HG03571 (cell line): ENCODE data around the gene ZCCHC18.
"Not testable (repeated sequence)": the region's sequence is repeated elsewhere in the genome, so short reads cannot be mapped to it uniquely, and the experiment has no call there.

Source experiments
- ATAC-seq: cut with Tn5 transposase; IDR thresholded peaks from one replicate; pipeline ENCODE4 v1.9.1; 2021; ENCODE audit not compliant: unreplicated experiment

ZCCHC18 gene

GRCh38 chrX:104112326-104112951, at the start of gene ZCCHC18:
Gene ZCCHC18, plus strand, starts transcription at chrX:104112523. Its CDS starts 1,589 bp downstream, at chrX:104114112.
- peak; percentile 70 for ATAC-seq

GRCh38 chrX:104062636-104063035, 49.7 kb upstream of the ZCCHC18 start:
- ATAC-seq, result not testable (repeated sequence)

- peak; percentile 99 for ATAC-seq
Observed at GRCh38 chrX:104075778-104076445, 36.4 kb upstream of the ZCCHC18 start, which contains the start of gene TMSB15C. Gene TMSB15C, minus strand, starts transcription at chrX:104076236.

GRCh38 chrX:104077854-104078253, 34.5 kb upstream of the ZCCHC18 start:
- not testable (repeated sequence) for ATAC-seq

GRCh38 chrX:104084063-104084462, 28.3 kb upstream of the ZCCHC18 start:
- ATAC-seq, result no peak

GRCh38 chrX:104084534-104085277, 27.6 kb upstream of the ZCCHC18 start:
- no peak for ATAC-seq

- ATAC-seq, result no peak
Observed at GRCh38 chrX:104085477-104085876, 26.8 kb upstream of the ZCCHC18 start.

GRCh38 chrX:104085919-104086318, 26.4 kb upstream of the ZCCHC18 start:
- no peak for ATAC-seq

GRCh38 chrX:104098151-104098808, 14.0 kb upstream of the ZCCHC18 start:
- peak; percentile 71 for ATAC-seq

GRCh38 chrX:104098919-104099318, 13.4 kb upstream of the ZCCHC18 start:
- ATAC-seq, result no peak

GRCh38 chrX:104104676-104105075, 7.6 kb upstream of the ZCCHC18 start:
- no peak for ATAC-seq

- ATAC-seq, result no peak
Observed at GRCh38 chrX:104105330-104106262, 6.7 kb upstream of the ZCCHC18 start.

- no peak for ATAC-seq
Observed at GRCh38 chrX:104108955-104109354, 3.4 kb upstream of the ZCCHC18 start.

GRCh38 chrX:104110491-104111240, 1.7 kb upstream of the ZCCHC18 start:
- peak; percentile 52 for ATAC-seq

- ATAC-seq, result peak; percentile 39
Observed at GRCh38 chrX:104113222-104113965, 1.1 kb downstream of the ZCCHC18 start.

- ATAC-seq, result no peak
Observed at GRCh38 chrX:104117759-104118158, 5.4 kb downstream of the ZCCHC18 start.

GRCh38 chrX:104118765-104119164, 6.4 kb downstream of the ZCCHC18 start:
- no peak for ATAC-seq

- ATAC-seq, result no peak
Observed at GRCh38 chrX:104122829-104123228, 10.5 kb downstream of the ZCCHC18 start.

- no peak for ATAC-seq
Observed at GRCh38 chrX:104126856-104127255, 14.5 kb downstream of the ZCCHC18 start.
